Measurements from ENCODE around the gene MTNR1A.

DNA sequence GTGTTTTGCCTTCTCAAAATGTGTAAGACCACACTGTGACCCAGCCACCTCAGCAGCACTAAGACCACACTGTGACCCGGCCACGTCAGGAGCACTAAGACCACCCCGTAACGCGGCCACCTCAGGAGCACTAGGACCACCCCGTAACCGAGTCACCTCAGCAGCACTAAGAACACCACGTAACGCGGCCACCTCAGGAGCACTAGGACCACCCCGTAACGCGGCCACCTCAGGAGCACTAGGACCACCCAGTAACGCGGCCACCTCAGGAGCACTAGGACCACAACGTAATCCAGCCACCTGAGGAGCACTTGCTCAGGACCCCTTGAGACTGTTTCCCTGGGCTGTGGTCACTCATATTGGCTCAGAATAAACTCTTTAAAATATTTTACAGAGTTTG is 71.7 kb downstream of the MTNR1A start:
- TF ChIP-seq CTCF (IDR thresholded peaks at IDR 0.05) (no peak), EZH2 (IDR thresholded peaks at IDR 0.05; ENCODE audit: borderline replicate concordance, insufficient read depth, low read depth, low read length, poor library complexity, severe bottlenecking) (no peak)
